H1 (cell line): ENCODE data around the gene PATJ. TPM values are rescaled to one million over a fixed set of nuclear protein-coding genes. Genes with fewer than 3 reads are reported as not detected.

Experiments used
- CTCF ChIA-PET: fragments of 300-600 bp; sonication (Branson Sonifier 250); formaldehyde crosslinking; loops from one replicate; lab custom pipeline; 2021; ENCODE audit not compliant: partially characterized antibody; lab: Charles Lee
- POLR2A ChIA-PET: fragments of 300-600 bp; sonication (Branson Sonifier 250); formaldehyde crosslinking; loops from one replicate; lab custom pipeline; 2021; ENCODE audit warnings: inconsistent platforms; ENCODE audit not compliant: partially characterized antibody; lab: Charles Lee
- DNase-seq, 2 experiments: peaks; one replicate each; pipeline versions ENCODE4 v3.0.0 to v3.0.0-alpha.2; 2010 to 2022; ENCODE audit warnings: low spot score in 2 of 2, low read depth in 1 of 2, mixed read lengths in 1 of 2
- FAIRE-seq: peaks from 2 replicates; lab custom pipeline; 2011; peaks lifted over from hg19 to GRCh38; lab: Jason Lieb, UNC
- H2AFZ ChIP-seq: 2 replicates; pipeline ENCODE4 v1.8.1; 2012; ENCODE audit warnings: low read length, inconsistent platforms
- H2AK5ac ChIP-seq: 2 replicates; pipeline ENCODE4 v1.6.1; 2013; ENCODE audit warnings: low read depth, low read length
- H2BK120ac ChIP-seq: replicated peaks from 2 replicates; pipeline ENCODE3; 2013; ENCODE audit warnings: low read depth, low read length, inconsistent platforms
- H2BK12ac ChIP-seq: 2 replicates; pipeline ENCODE4 v1.6.1; 2013; ENCODE audit warnings: low read depth, low read length
- H2BK15ac ChIP-seq: 2 replicates; pipeline ENCODE4 v1.6.1; 2013; ENCODE audit warnings: low read length
- H2BK20ac ChIP-seq: 2 replicates; pipeline ENCODE4 v1.6.1; 2013; ENCODE audit warnings: low read length
- H2BK5ac ChIP-seq: 2 replicates; pipeline ENCODE4 v1.6.1; 2013; ENCODE audit warnings: low read depth, low read length
- H3K14ac ChIP-seq: 2 replicates; pipeline ENCODE4 v1.6.1; 2013; ENCODE audit warnings: inconsistent platforms; ENCODE audit not compliant: insufficient read length
- H3K18ac ChIP-seq: 2 replicates; pipeline ENCODE4 v1.6.1; 2013; ENCODE audit warnings: low read length; ENCODE audit errors: extremely low read depth
- H3K23ac ChIP-seq: 2 replicates; pipeline ENCODE4 v1.6.1; 2013; ENCODE audit warnings: inconsistent platforms; ENCODE audit not compliant: insufficient read length
- H3K23me2 ChIP-seq: 2 replicates; pipeline ENCODE4 v1.6.1; 2013; ENCODE audit warnings: low read depth, low read length
- H3K27ac ChIP-seq: 2 replicates; pipeline ENCODE4 v1.6.1; 2011; ENCODE audit warnings: low read depth, low read length, inconsistent platforms
- H3K27me3 ChIP-seq, 4 experiments: replicated peaks in 1 of 4; 1 replicate in 1 of 4; 2 replicates in 3 of 4; pipeline versions ENCODE4 v1.6.1 to v1.8.1; 2011 to 2013; ENCODE audit warnings: low read length in 3 of 4, mild to moderate bottlenecking in 3 of 4, inconsistent platforms in 2 of 4, mixed read lengths in 2 of 4, moderate library complexity in 1 of 4; ENCODE audit not compliant: control insufficient read depth in 3 of 4, insufficient read depth in 3 of 4; ENCODE audit errors: extremely low read depth in 1 of 4
- H3K36me3 ChIP-seq, 4 experiments: 2 replicates each; pipeline versions ENCODE4 v1.6.1 to v1.8.1; 2011 to 2013; ENCODE audit warnings: mild to moderate bottlenecking in 4 of 4, low read length in 3 of 4, moderate library complexity in 2 of 4, control low read depth in 1 of 4, inconsistent platforms in 1 of 4; ENCODE audit not compliant: insufficient read depth in 4 of 4, control insufficient read depth in 2 of 4
- H3K4ac ChIP-seq: replicated peaks from 2 replicates; pipeline ENCODE3; 2013; ENCODE audit warnings: low read length, low read depth, mixed read lengths, inconsistent platforms; ENCODE audit not compliant: insufficient read length
- H3K4me1 ChIP-seq, 4 experiments: replicated peaks in 1 of 4; 1 replicate in 1 of 4; 2 replicates in 3 of 4; pipeline versions ENCODE4 v1.6.1 to v1.8.1; 2011 to 2013; ENCODE audit warnings: low read length in 3 of 4, inconsistent platforms in 2 of 4, mixed read lengths in 1 of 4; ENCODE audit not compliant: insufficient read depth in 4 of 4, control insufficient read depth in 3 of 4
- H3K4me2 ChIP-seq, 2 experiments: 2 replicates each; pipeline versions ENCODE4 v1.6.1 to v1.8.1; 2011 to 2013; ENCODE audit warnings: low read depth in 2 of 2, low read length in 2 of 2, control low read depth in 1 of 2, inconsistent platforms in 1 of 2, mild to moderate bottlenecking in 1 of 2; ENCODE audit not compliant: insufficient read depth in 1 of 2
- H3K4me3 ChIP-seq, 4 experiments: fragments of 200-600, 300-600 bp in 1 of 4; sonication (generic), shearing (Covaris generic), sonication (Bioruptor Twin) in 1 of 4; 2 replicates each; pipeline versions ENCODE4 v1.5.1 to v1.8.1; 2011 to 2016; ENCODE audit warnings: low read length in 4 of 4, low read depth in 3 of 4, control low read depth in 2 of 4, inconsistent platforms in 2 of 4, mild to moderate bottlenecking in 2 of 4, mixed read lengths in 1 of 4, moderate library complexity in 1 of 4; ENCODE audit not compliant: insufficient read depth in 2 of 4; ENCODE audit errors: extremely low read depth in 1 of 4
- H3K56ac ChIP-seq: replicated peaks from 2 replicates; pipeline ENCODE3; 2013; ENCODE audit warnings: low read depth, mild to moderate bottlenecking, mixed read lengths, low read length, inconsistent platforms; ENCODE audit not compliant: insufficient read length
- H3K79me1 ChIP-seq: 2 replicates; pipeline ENCODE4 v1.6.1; 2013; ENCODE audit warnings: low read depth, low read length, control low read depth
- H3K79me2 ChIP-seq, 2 experiments: 2 replicates each; pipeline versions ENCODE4 v1.6.1 to v1.8.1; 2012 to 2013; ENCODE audit warnings: low read length in 2 of 2, mild to moderate bottlenecking in 2 of 2, inconsistent platforms in 1 of 2; ENCODE audit not compliant: insufficient read depth in 2 of 2, control insufficient read depth in 1 of 2
- H3K9ac ChIP-seq, 4 experiments: replicated peaks in 1 of 4; 1 replicate in 1 of 4; 2 replicates in 3 of 4; pipeline versions ENCODE4 v1.6.1 to v1.8.1; 2011 to 2013; ENCODE audit warnings: low read depth in 3 of 4, low read length in 3 of 4, control low read depth in 2 of 4, mild to moderate bottlenecking in 2 of 4, moderate library complexity in 2 of 4, inconsistent platforms in 1 of 4; ENCODE audit errors: extremely low read depth in 1 of 4
- H3K9me3 ChIP-seq, 2 experiments: 2 replicates each; pipeline versions ENCODE4 v1.6.1 to v1.8.1; 2012 to 2013; ENCODE audit warnings: mild to moderate bottlenecking in 2 of 2, moderate library complexity in 2 of 2, control low read depth in 1 of 2, inconsistent platforms in 1 of 2, low read depth in 1 of 2, low read length in 1 of 2, mixed read lengths in 1 of 2; ENCODE audit not compliant: insufficient read depth in 2 of 2
- H4K20me1 ChIP-seq, 2 experiments: replicated peaks in 1 of 2; 2 replicates each; pipeline versions ENCODE3 to v1.8.1; 2011 to 2013; ENCODE audit warnings: inconsistent platforms in 2 of 2, low read length in 2 of 2, mild to moderate bottlenecking in 1 of 2; ENCODE audit not compliant: insufficient read depth in 2 of 2, control insufficient read depth in 1 of 2
- H4K5ac ChIP-seq: 2 replicates; pipeline ENCODE4 v1.6.1; 2013; ENCODE audit warnings: low read length, low read depth, mixed read lengths, inconsistent platforms; ENCODE audit not compliant: insufficient read length
- H4K8ac ChIP-seq: 2 replicates; pipeline ENCODE4 v1.8.0; 2013; ENCODE audit warnings: mild to moderate bottlenecking, moderate library complexity, low read length, inconsistent platforms; ENCODE audit not compliant: insufficient read depth; ENCODE audit errors: extremely low read depth
- H4K91ac ChIP-seq: replicated peaks from 2 replicates; pipeline ENCODE3; 2013; ENCODE audit warnings: low read length, mixed read lengths, inconsistent platforms; ENCODE audit not compliant: insufficient read length
- CHD1 ChIP-seq: IDR thresholded peaks from 2 replicates; pipeline ENCODE4 v1.6.1; 2012; ENCODE audit warnings: low read depth, low read length, improper control_type of control experiment
- CTBP2 ChIP-seq: IDR thresholded peaks from 2 replicates; pipeline ENCODE4 v1.7.0; 2011; ENCODE audit warnings: borderline replicate concordance, mild to moderate bottlenecking, moderate library complexity, mixed read lengths, low read length; ENCODE audit not compliant: insufficient read depth, insufficient read length
- HDAC6 ChIP-seq: IDR thresholded peaks from one replicate; pipeline ENCODE4 v1.7.1; 2012; ENCODE audit warnings: low read depth, mild to moderate bottlenecking, inconsistent platforms, low read length, moderate library complexity
- KDM5A ChIP-seq: fragments of 200-600 bp; IDR thresholded peaks from 2 replicates; pipeline ENCODE4 v1.7.1; 2012; ENCODE audit warnings: mild to moderate bottlenecking, low read length, inconsistent platforms, mixed read lengths
- NRF1 ChIP-seq: IDR thresholded peaks from 2 replicates; pipeline ENCODE4 v1.6.1; 2011; ENCODE audit warnings: mild to moderate bottlenecking, low read depth, low read length, improper control_type of control experiment
- POLR2AphosphoS5 ChIP-seq: IDR thresholded peaks from 2 replicates; pipeline ENCODE4 v1.6.1; 2011; ENCODE audit warnings: low read depth, low read length
- TAF7 ChIP-seq: optimal IDR thresholded peaks from 2 replicates; pipeline ENCODE3; 2011; ENCODE audit warnings: low read depth, mild to moderate bottlenecking, inconsistent platforms, low read length, moderate library complexity, borderline replicate concordance
- polyA plus RNA-seq, 7 experiments: library from polyadenylated mRNA; depleted of rRNA in 3 of 7; stranded (reverse) in 5 of 7; unstranded in 2 of 7; fragments of >200 nt in 5 of 7; fragments of 200-250 nt in 2 of 7; gene quantifications; 1 replicate in 5 of 7; 2 replicates in 1 of 7; 4 replicates in 1 of 7; pipeline versions ENCODE4 v1.2.1 to v1.2.3, GENCODE V29; 2011 to 2013; ENCODE audit warnings: missing spikeins in 2 of 7, mixed read lengths in 2 of 7
- total RNA-seq: library from RNA; stranded (reverse); fragmentation: NEBNext Ultra II Directional; extraction: Animal tissue kit (Norgen Biotek cat#: 25700); gene quantifications from 2 replicates; pipeline ENCODE4 v1.2.1, GENCODE V29; 2021

The PATJ gene
- total and polyA plus RNA-seq, 2 of the 8 experiments (the other 6 are each of a cell fraction or from before 2014, with no cell fraction given), result 8.2 to 55.6 TPM

DNA sequence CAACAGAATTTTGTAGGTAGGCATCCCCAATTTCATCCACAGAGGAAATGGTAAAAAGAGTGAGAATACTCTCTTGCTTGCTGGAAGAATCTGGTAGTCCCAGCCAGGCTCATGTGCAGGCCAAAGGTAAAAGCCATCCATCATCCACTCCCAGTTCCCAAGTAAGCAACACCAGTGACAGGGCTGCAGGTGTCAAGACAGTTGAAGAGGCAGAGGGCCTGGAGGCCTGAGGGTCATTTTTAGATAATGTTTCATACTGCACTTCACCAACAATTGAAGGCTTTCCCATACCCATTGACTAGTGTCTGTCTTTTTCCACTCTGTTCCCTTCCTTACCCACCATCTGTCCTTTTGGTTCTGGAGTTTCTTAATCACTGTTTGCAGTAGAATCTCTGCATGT, 310.7 kb downstream of the PATJ start:
- Histone ChIP-seq H3K4me1 (peaks cover 0 to 7% (median 1%) of the 10 kb centered on the region in 4 experiments; a peak in 3 of 7 replicates), H3K14ac (no peak overlapping the region), H3K9ac (no peak overlapping the region), H2BK5ac (no peak overlapping the region), H3K9me3 (no peaks in the 10 kb centered on the region), H3K23ac (no peak overlapping the region), H3K79me2 (no peaks in the 10 kb centered on the region), H2AK5ac (no peak overlapping the region), H2BK120ac (no peak overlapping the region), H3K36me3 (no peaks in the 10 kb centered on the region; a peak in 1 of 8 replicates), H3K27me3 (no peaks in the 10 kb centered on the region), H3K4ac (no peak overlapping the region), H3K23me2 (no peaks in the 10 kb centered on the region), H2BK12ac (no peak overlapping the region), H4K20me1 (no peaks in the 10 kb centered on the region), H2AFZ (no peak overlapping the region), H3K56ac (no peak overlapping the region), H4K91ac (no peak overlapping the region), H3K18ac (no peak overlapping the region), H3K4me3 (no peak overlapping the region), H3K27ac (no peak overlapping the region), H4K8ac (no peak overlapping the region), H3K79me1 (no peaks in the 10 kb centered on the region), H2BK20ac (no peak overlapping the region), H3K4me2 (no peak overlapping the region), H2BK15ac (no peak overlapping the region), H4K5ac (no peak overlapping the region)
- POLR2A ChIA-PET, result no interaction called here
- no peak for FAIRE-seq
- DNase-seq, result no peak
- TF ChIP-seq HDAC6, result no peak
- TF ChIP-seq TAF7, result no peak
- no peak for TF ChIP-seq NRF1
- no peak for TF ChIP-seq CTBP2
- TF ChIP-seq POLR2AphosphoS5, result no peak
- no peak for TF ChIP-seq CHD1
- no peak for TF ChIP-seq KDM5A
- CTCF ChIA-PET, result interaction anchor here (1.0 to 1.1 kb wide), 2 partner anchors 29 to 91 kb away, joined by 3 to 4 read pairs; no protein-coding TSS in a partner anchor
